AG09309 (cell line): ENCODE data around the gene MRPL52.
A peak's percentile ranks its signal among the peaks of the same experiment; 100 is the strongest.
"Not testable (repeated sequence)": the region's sequence is repeated elsewhere in the genome, so short reads cannot be mapped to it uniquely, and the experiment has no call there.

Experiments used
- DNase-seq: peaks from one replicate; pipeline ENCODE4 v3.0.0-alpha.2; 2010; ENCODE audit warnings: low read depth
- H3K4me3 ChIP-seq: 2 replicates; pipeline ENCODE4 v1.5.1; 2011; ENCODE audit warnings: mild to moderate bottlenecking, low read depth, low read length, moderate library complexity; ENCODE audit not compliant: control insufficient read depth
- CTCF ChIP-seq: IDR thresholded peaks from 2 replicates; pipeline ENCODE4 v1.5.1; 2011; ENCODE audit warnings: mild to moderate bottlenecking, low read depth, low read length, inconsistent platforms; ENCODE audit not compliant: insufficient read depth, control insufficient read depth; ENCODE audit errors: missing control alignments

The MRPL52 gene

GRCh38 chr14:22820731-22821130, 9.0 kb upstream of the MRPL52 start:
- no peak overlapping the region for H3K4me3 ChIP-seq
- DNase-seq: no peak
- no peak for TF ChIP-seq CTCF

DNA sequence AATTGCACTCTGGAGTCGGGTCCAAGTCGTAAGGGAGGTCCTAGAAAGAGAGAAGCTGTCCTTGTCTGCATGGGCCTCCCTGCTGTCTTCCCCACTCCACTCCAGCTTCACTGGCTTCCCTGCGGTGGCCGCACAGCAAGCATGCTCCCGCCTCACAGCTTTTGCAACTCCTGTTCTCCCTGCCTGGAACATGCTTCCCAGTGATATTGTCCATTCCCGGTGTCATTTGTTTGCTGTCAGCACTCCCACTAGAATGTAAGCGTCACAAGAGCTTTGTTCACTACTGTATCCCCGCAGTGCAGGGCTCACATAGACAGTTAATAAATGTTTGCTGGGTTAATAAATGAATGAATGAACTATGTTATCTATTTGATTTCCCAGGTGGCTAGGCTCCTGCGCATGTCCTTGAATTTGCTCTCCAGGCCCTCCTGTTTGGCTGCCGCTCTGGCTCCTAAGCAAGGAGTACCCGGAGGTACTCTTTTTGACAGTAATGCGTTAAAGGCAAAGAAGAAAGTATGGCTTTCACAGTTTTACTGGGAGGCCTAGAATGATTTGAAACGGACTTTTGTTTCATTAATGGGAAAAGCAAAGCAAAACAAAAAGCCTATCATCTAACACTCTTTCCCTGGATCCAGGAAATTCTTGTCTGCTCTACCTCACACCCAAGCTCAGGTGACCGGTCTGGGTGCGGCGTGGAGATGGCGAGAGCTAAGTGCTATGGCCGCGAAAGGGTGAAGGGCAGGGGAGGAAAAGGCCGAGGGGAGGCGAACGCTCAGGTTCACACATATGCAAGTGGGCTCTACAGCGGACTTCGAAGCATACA, 8.3 kb upstream of the MRPL52 start:
- no peak for TF ChIP-seq CTCF
- no peak overlapping the region for H3K4me3 ChIP-seq
- DNase-seq: no peak

- H3K4me3 ChIP-seq: peak overlapping the region; percentile 20
- no peak for TF ChIP-seq CTCF
- DNase-seq: no peak
Observed at GRCh38 chr14:22822016-22822570, 7.6 kb upstream of the MRPL52 start.

DNA sequence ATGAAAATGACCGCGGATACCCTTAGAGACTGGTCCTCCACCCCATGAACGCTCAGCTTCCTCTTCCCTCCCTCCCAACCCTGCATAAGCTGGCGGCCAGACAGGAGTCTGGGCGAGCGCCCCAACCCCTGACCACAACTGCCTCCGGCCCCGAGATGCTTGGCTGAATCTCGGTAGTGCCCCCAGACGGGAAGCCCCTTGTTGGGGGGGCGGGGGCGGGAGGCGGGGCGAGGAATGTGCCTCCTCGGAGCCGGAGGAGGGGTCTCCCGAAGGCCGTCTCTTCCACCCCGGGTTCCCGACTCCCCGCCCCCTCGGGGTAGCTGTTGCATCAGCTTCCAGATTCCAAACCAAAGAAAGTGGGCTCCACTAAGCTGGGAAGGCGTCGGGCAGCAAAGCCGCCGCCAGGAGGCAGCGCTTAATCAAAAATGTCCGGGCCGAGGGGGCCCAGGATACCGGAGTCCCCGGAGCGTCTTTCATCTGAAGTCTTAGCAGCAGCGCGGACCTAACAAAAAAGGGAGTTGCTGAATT, 7.1 kb upstream of the MRPL52 start:
- DNase-seq: no peak
- peak overlapping the region; percentile 20 for H3K4me3 ChIP-seq
- peak; percentile 88 for TF ChIP-seq CTCF

DNA sequence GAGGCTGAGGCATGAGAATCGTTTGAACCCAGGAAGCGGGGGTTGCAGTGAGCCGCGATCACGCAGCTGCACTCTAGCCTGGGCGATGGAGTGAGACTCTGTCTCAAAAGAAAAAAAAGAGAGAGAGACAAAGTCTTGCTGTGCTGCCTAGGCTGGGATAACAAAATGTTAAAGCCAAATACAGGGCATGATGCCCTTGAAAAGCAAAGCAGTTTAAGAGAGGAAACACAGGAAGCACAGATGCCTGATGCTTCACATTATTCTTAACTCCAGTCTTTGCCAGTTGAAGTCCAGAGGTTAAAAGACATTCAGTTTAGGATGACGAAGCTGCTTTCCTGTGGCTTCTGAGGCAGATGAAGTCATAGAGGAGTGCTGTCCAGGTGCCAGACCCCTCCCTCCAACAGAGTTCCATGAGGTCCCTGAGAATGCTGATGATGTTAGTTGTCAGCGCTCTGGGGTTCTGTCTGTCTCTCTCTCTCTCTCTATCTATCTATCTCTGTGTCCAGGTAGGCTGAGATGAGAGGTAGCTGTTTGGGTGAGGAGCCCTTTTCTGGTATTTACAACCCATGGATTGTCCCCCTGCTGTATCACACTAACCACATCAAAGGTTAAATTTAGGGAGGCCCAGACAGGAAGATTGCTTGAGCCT, 4.9 kb upstream of the MRPL52 start:
- H3K4me3 ChIP-seq: no peak overlapping the region
- DNase-seq: peak; percentile 81
- no peak for TF ChIP-seq CTCF

DNA sequence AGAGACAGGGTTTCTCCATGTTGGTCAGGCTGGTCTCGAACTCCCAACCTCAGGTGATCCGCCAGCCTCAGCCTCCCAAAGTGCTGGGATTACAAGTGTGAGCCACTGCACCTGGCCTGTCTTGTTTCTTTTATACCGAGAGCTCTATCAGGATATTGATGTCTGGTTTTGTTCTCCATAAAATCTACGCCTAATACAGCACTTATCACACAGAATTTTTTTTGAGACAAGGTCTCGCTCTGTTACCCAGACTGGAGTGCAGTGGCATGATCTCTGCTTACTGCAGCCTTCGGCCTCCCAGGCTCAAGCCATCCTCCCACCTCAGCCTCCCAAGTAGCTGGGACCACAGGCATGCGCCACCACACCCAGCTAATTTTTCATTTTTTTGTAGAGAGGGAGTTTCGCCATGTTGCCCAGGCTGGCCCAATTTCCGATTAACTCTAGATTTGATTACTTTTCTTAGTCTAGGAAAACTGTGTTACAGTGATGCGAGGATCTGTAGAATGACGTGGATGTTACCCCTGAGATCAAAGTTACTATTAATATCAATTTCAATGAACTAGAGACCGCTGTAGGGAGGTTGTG, 519 bp upstream of the MRPL52 start:
- DNase-seq, H3K4me3 ChIP-seq: not testable (repeated sequence)
